B cell (primary cell): ENCODE results near the gene DRD2. TPM values are rescaled to one million over a fixed set of nuclear protein-coding genes. Genes with fewer than 3 reads are reported as not detected.

ENCODE experiments used
- ATAC-seq: fragments of 200-7000 bp; cut with Tn5 transposase; one replicate; pipeline ENCODE4 v1.10.0; 2021; ENCODE audit warnings: low read depth, mild to moderate bottlenecking, moderate number of reproducible peaks, moderate library complexity
- CTCF ChIA-PET: fragments of 350-600 bp; sonication (Branson Sonifier 250); formaldehyde crosslinking; loops from one replicate; lab custom pipeline; 2021; ENCODE audit warnings: antibody characterized with exemption, inconsistent platforms; lab: Charles Lee
- POLR2A ChIA-PET: fragments of 350-600 bp; sonication (Branson Sonifier 250); formaldehyde crosslinking; loops from one replicate; lab custom pipeline; 2021; ENCODE audit warnings: antibody characterized with exemption; lab: Charles Lee
- DNase-seq: peaks from one replicate; pipeline ENCODE4 v3.0.0; 2013
- H2AFZ ChIP-seq: 2 replicates; pipeline ENCODE4 v1.6.1; 2012; ENCODE audit warnings: mild to moderate bottlenecking, low read depth, low read length; ENCODE audit not compliant: insufficient read depth, poor library complexity, severe bottlenecking
- H3K27ac ChIP-seq, 2 donors: 1 replicate in 1 of 2; 2 replicates in 1 of 2; pipeline ENCODE4 v1.5.1; 2012 to 2013; ENCODE audit warnings: low read length in 2 of 2, mild to moderate bottlenecking in 2 of 2, moderate library complexity in 1 of 2
- H3K27me3 ChIP-seq, 4 experiments: fragments of 200-600 bp in 1 of 4; sonication (generic) in 1 of 4; replicated peaks in 1 of 4; 1 replicate in 2 of 4; 2 replicates in 2 of 4; pipeline versions ENCODE4 v1.6.1 to v1.7.0; 2013 to 2016; ENCODE audit warnings: low read length in 3 of 4, mild to moderate bottlenecking in 2 of 4, mixed read lengths in 1 of 4, moderate library complexity in 1 of 4; ENCODE audit not compliant: insufficient read depth in 4 of 4, control insufficient read depth in 3 of 4; ENCODE audit errors: control extremely low read depth in 1 of 4
- H3K36me3 ChIP-seq, 2 experiments: replicated peaks in 1 of 2; 1 replicate in 1 of 2; 2 replicates in 1 of 2; pipeline versions ENCODE4 v1.6.1 to v1.7.1; 2013; ENCODE audit warnings: low read length in 1 of 2; ENCODE audit not compliant: insufficient read depth in 2 of 2, control insufficient read depth in 1 of 2; ENCODE audit errors: control extremely low read depth in 1 of 2, extremely low read depth in 1 of 2
- H3K4me1 ChIP-seq, 2 donors: fragments of 200-600 bp in 1 of 2; sonication (generic) in 1 of 2; 1 replicate in 1 of 2; 2 replicates in 1 of 2; pipeline versions ENCODE4 v1.5.1 to v1.6.1; 2013 to 2017; ENCODE audit warnings: low read length in 2 of 2; ENCODE audit not compliant: control insufficient read depth in 2 of 2, insufficient read depth in 2 of 2
- H3K4me2 ChIP-seq: replicated peaks from 2 replicates; pipeline ENCODE3; 2012; ENCODE audit warnings: mild to moderate bottlenecking, low read depth, low read length; ENCODE audit not compliant: poor library complexity, severe bottlenecking
- H3K4me3 ChIP-seq, 5 experiments: fragments of 200-600 bp in 1 of 5; sonication (generic) in 1 of 5; 1 replicate in 3 of 5; 2 replicates in 2 of 5; pipeline versions ENCODE4 v1.5.1 to v1.7.0; 2011 to 2016; ENCODE audit warnings: low read length in 4 of 5, mild to moderate bottlenecking in 4 of 5, low read depth in 2 of 5, control low read depth in 1 of 5, moderate library complexity in 1 of 5; ENCODE audit not compliant: insufficient read depth in 1 of 5; ENCODE audit errors: control extremely low read depth in 1 of 5, extremely low read depth in 1 of 5
- H3K79me2 ChIP-seq: fragments of 200-600 bp; sonication (generic); one replicate; pipeline ENCODE4 v1.6.0; 2016; ENCODE audit warnings: low read length; ENCODE audit not compliant: control insufficient read depth, insufficient read depth
- H3K9ac ChIP-seq: fragments of 200-600 bp; sonication (generic); 2 replicates; pipeline ENCODE4 v1.6.1; 2017; ENCODE audit warnings: mild to moderate bottlenecking, low read length, moderate library complexity
- H3K9me3 ChIP-seq, 3 donors: one replicate each; pipeline versions ENCODE4 v1.6.1 to v1.7.1; 2013; ENCODE audit warnings: low read length in 2 of 3; ENCODE audit not compliant: control insufficient read depth in 2 of 3, insufficient read depth in 1 of 3; ENCODE audit errors: control extremely low read depth in 1 of 3
- H4K20me1 ChIP-seq: 2 replicates; pipeline ENCODE4 v1.6.0; 2012; ENCODE audit warnings: mild to moderate bottlenecking, low read length; ENCODE audit not compliant: insufficient read depth, control insufficient read depth, poor library complexity, severe bottlenecking
- H3K27ac Mint-ChIP-seq: one replicate; pipeline ENCODE4 v1.8.0; 2021; ENCODE audit warnings: mixed read lengths
- H3K27me3 Mint-ChIP-seq: one replicate; pipeline ENCODE4 v1.8.0; 2021; ENCODE audit warnings: mixed read lengths
- H3K4me1 Mint-ChIP-seq: one replicate; pipeline ENCODE4 v1.8.0; 2021; ENCODE audit warnings: mixed read lengths
- H3K4me3 Mint-ChIP-seq: one replicate; pipeline ENCODE4 v1.8.0; 2021; ENCODE audit warnings: mixed read lengths
- H3K9me3 Mint-ChIP-seq: one replicate; pipeline ENCODE4 v1.8.0; 2022; ENCODE audit warnings: mixed read lengths; ENCODE audit not compliant: insufficient read depth
- CTCF ChIP-seq: fragments of 200-600 bp; IDR thresholded peaks from one replicate; pipeline ENCODE4 v1.8.0; 2022; ENCODE audit warnings: antibody characterized with exemption, mild to moderate bottlenecking
- EZH2 ChIP-seq: IDR thresholded peaks from 2 replicates; pipeline ENCODE4 v1.6.1; 2012; ENCODE audit warnings: borderline replicate concordance, low read depth, mild to moderate bottlenecking, moderate library complexity, low read length; ENCODE audit not compliant: insufficient read depth, poor library complexity, severe bottlenecking
- WGBS: methylation state at CpG from one replicate; pipeline ENCODE4 v1.1.5; 2013; ENCODE audit warnings: missing lambda C conversion rate; ENCODE audit not compliant: insufficient coverage; 5-methylcytosine and 5-hydroxymethylcytosine counted together
- intact Hi-C: fragments of 100-400 bp; cut with micrococcal nuclease; formaldehyde crosslinking; loops from one replicate; pipeline ENCODE4 v1.10.0; 2022
- polyA plus RNA-seq: library from polyadenylated mRNA; depleted of rRNA; stranded (reverse); fragments of >200 nt; gene quantifications from 2 replicates; pipeline ENCODE4 v1.2.3, GENCODE V29; 2012
- total RNA-seq, 2 donors: library from RNA; stranded (reverse); fragments of 120-200 nt in 1 of 2; gene quantifications; 1 replicate in 1 of 2; 2 replicates in 1 of 2; pipeline versions ENCODE4 v1.2.3 to v1.2.4, GENCODE V29; 2013 to 2022

Gene DRD2
- total and polyA plus RNA-seq, 2 donors (not counting 1 experiment from before 2014, with no cell fraction given), result not detected

GRCh38 chr11:113396690-113397089 is 78.5 kb downstream of the DRD2 start:
- WGBS, result 67% methylated on average over 1 of the region's 1 CpG
- H3K4me3 Mint-ChIP-seq, result no peak overlapping the region
- H3K27ac ChIP-seq, result no peak overlapping the region
- no peak for ATAC-seq
- no peak overlapping the region for H3K4me2 ChIP-seq
- no peaks in the 10 kb centered on the region for H3K36me3 ChIP-seq
- POLR2A ChIA-PET, result no interaction called here
- CTCF ChIA-PET, result interaction anchor here (0.5 kb wide), 1 partner anchor 90 kb away, joined by 3 read pairs; no protein-coding TSS in a partner anchor
- no peaks in the 10 kb centered on the region for H3K27me3 Mint-ChIP-seq
- no peaks in the 10 kb centered on the region for H3K4me1 Mint-ChIP-seq
- no peak for DNase-seq
- H3K79me2 ChIP-seq, result no peaks in the 10 kb centered on the region
- no peak overlapping the region for H2AFZ ChIP-seq
- no peak overlapping the region for H3K4me3 ChIP-seq
- H3K4me1 ChIP-seq, result no peaks in the 10 kb centered on the region
- peaks cover 0 to 6% (median 0%) of the 10 kb centered on the region in 4 experiments for H3K27me3 ChIP-seq
- H3K9ac ChIP-seq, result no peak overlapping the region
- H3K9me3 ChIP-seq, result no peaks in the 10 kb centered on the region
- no peak for TF ChIP-seq CTCF
- no peak for TF ChIP-seq EZH2
- intact Hi-C loops, result no loop called here
- no peak overlapping the region for H3K27ac Mint-ChIP-seq
- H4K20me1 ChIP-seq, result no peaks in the 10 kb centered on the region
- no peaks in the 10 kb centered on the region for H3K9me3 Mint-ChIP-seq

- Mint-ChIP-seq H3K27me3 (no peaks in the 10 kb centered on the region), H3K27ac (no peak overlapping the region), H3K4me3 (no peak overlapping the region), H3K9me3 (no peaks in the 10 kb centered on the region), H3K4me1 (no peaks in the 10 kb centered on the region)
- Histone ChIP-seq H3K4me3 (no peak overlapping the region), H3K9ac (no peak overlapping the region), H3K4me2 (no peak overlapping the region), H3K27me3 (peaks cover 0 to 6% (median 3%) of the 10 kb centered on the region in 4 experiments), H3K36me3 (no peaks in the 10 kb centered on the region), H3K27ac (no peak overlapping the region), H2AFZ (no peak overlapping the region), H4K20me1 (no peaks in the 10 kb centered on the region), H3K4me1 (no peaks in the 10 kb centered on the region), H3K9me3 (no peaks in the 10 kb centered on the region), H3K79me2 (no peaks in the 10 kb centered on the region)
- CTCF ChIA-PET, result no interaction called here
- POLR2A ChIA-PET, result no interaction called here
- DNase-seq (no peak), ATAC-seq (no peak)
- TF ChIP-seq EZH2 (no peak), CTCF (no peak)
- WGBS, result 92% methylated on average over 6 of the region's 9 CpGs
- intact Hi-C loops, result no loop called here
Observed at GRCh38 chr11:113395782-113396336, 79.3 kb downstream of the DRD2 start.
